HepG2 (cell line): Measurements from ENCODE around the gene UBXN1. TPM values are rescaled to one million over a fixed set of nuclear protein-coding genes. Genes with fewer than 3 reads are reported as not detected.

Source experiments
- CBX5 ChIP-seq: sonication (generic); formaldehyde crosslinking; IDR thresholded peaks from 2 replicates; pipeline ENCODE4 v1.4.0; 2020; ENCODE audit warnings: missing genetic modification reagents, borderline replicate concordance
- DNMT1 ChIP-seq: sonication (generic); formaldehyde crosslinking; IDR thresholded peaks from 2 replicates; pipeline ENCODE4 v1.5.1; 2020; ENCODE audit warnings: mild to moderate bottlenecking, missing genetic modification reagents
- GABPA ChIP-seq, 2 experiments: IDR thresholded peaks; 2 replicates each; pipeline ENCODE4 v1.6.1; 2011 to 2016; ENCODE audit warnings: low read depth in 2 of 2, low read length in 1 of 2, missing biosample characterization in 1 of 2, missing genetic modification characterization in 1 of 2
- GPN1 ChIP-seq: sonication (generic); formaldehyde crosslinking; IDR thresholded peaks from 2 replicates; pipeline ENCODE4 v1.5.1; 2020; ENCODE audit warnings: missing genetic modification reagents, borderline replicate concordance
- HES4 ChIP-seq: sonication (generic); formaldehyde crosslinking; IDR thresholded peaks from 2 replicates; pipeline ENCODE4 v1.9.0; 2021; ENCODE audit warnings: mild to moderate bottlenecking, missing genetic modification reagents, borderline replicate concordance
- NAIF1 ChIP-seq: sonication (generic); formaldehyde crosslinking; IDR thresholded peaks from 2 replicates; pipeline ENCODE4 v1.5.0; 2020; ENCODE audit warnings: mild to moderate bottlenecking, missing genetic modification reagents, borderline replicate concordance
- POLR2A ChIP-seq, 2 experiments: IDR thresholded peaks; 2 replicates each; pipeline ENCODE4 v1.6.1; 2011; ENCODE audit warnings: low read depth in 2 of 2, low read length in 2 of 2, mild to moderate bottlenecking in 1 of 2, moderate library complexity in 1 of 2; ENCODE audit not compliant: insufficient read depth in 1 of 2
- POLR2AphosphoS5 ChIP-seq: IDR thresholded peaks from 2 replicates; pipeline ENCODE4 v1.6.1; 2012; ENCODE audit warnings: low read depth, low read length
- SIN3A ChIP-seq: IDR thresholded peaks from 2 replicates; pipeline ENCODE4 v1.6.1; 2011; ENCODE audit warnings: low read depth, mild to moderate bottlenecking, control low read depth, low read length, borderline replicate concordance
- SP4 ChIP-seq: sonication (generic); formaldehyde crosslinking; IDR thresholded peaks from 2 replicates; pipeline ENCODE4 v1.8.1; 2023; ENCODE audit warnings: mild to moderate bottlenecking, missing genetic modification reagents
- XRCC5 ChIP-seq: fragments of 200-400 bp; formaldehyde crosslinking; optimal IDR thresholded peaks from 2 replicates; pipeline ENCODE3; 2017; ENCODE audit warnings: mild to moderate bottlenecking, low read length
- ZBTB8A ChIP-seq: sonication (generic); formaldehyde crosslinking; IDR thresholded peaks from 2 replicates; pipeline ENCODE4 v1.4.0; 2020; ENCODE audit warnings: mild to moderate bottlenecking, low read depth, missing genetic modification reagents, borderline replicate concordance
- ZNF768 ChIP-seq: sonication (generic); formaldehyde crosslinking; IDR thresholded peaks from 2 replicates; pipeline ENCODE4 v1.4.0; 2020; ENCODE audit warnings: missing genetic modification reagents
- ZSCAN25 ChIP-seq: sonication (generic); formaldehyde crosslinking; IDR thresholded peaks from 2 replicates; pipeline ENCODE4 v1.8.0; 2022; ENCODE audit warnings: mild to moderate bottlenecking, missing genetic modification reagents
- polyA plus RNA-seq, 8 experiments: library from polyadenylated mRNA; depleted of rRNA in 3 of 8; stranded (reverse) in 7 of 8; unstranded in 1 of 8; fragments of >200 nt; fragmentation: Illumina TruSeq in 4 of 8; extraction: Trizol in 4 of 8; gene quantifications; 2 replicates each; pipeline versions ENCODE4 v1.2.1 to v1.2.3, GENCODE V29; 2011 to 2016; ENCODE audit warnings: low read depth in 4 of 8, missing spikeins in 1 of 8, mixed read lengths in 1 of 8; ENCODE audit not compliant: insufficient read depth in 1 of 8
- total RNA-seq, 5 experiments: library from RNA; depleted of rRNA; stranded (reverse); fragments of >200 nt; fragmentation: Illumina TruSeq; extraction: Trizol; gene quantifications; 2 replicates each; pipeline ENCODE4 v1.2.3, GENCODE V29; 2016; ENCODE audit warnings: low read depth in 1 of 5
- TF ChIP-seq, protein P1 (sequence below), 2 experiments: IDR thresholded peaks; 2 replicates each; pipeline ENCODE4 v1.6.1; 2011 to 2012; ENCODE audit warnings: low read length in 2 of 2, borderline replicate concordance in 1 of 2, low read depth in 1 of 2, mild to moderate bottlenecking in 1 of 2, moderate library complexity in 1 of 2
- TF ChIP-seq, protein P2 (sequence below), 2 experiments: sonication (generic) in 1 of 2; formaldehyde crosslinking in 1 of 2; IDR thresholded peaks; 2 replicates each; pipeline versions ENCODE4 v1.4.0 to v1.6.1; 2018 to 2020; ENCODE audit warnings: missing genetic modification reagents in 2 of 2, borderline replicate concordance in 1 of 2, low read depth in 1 of 2, mild to moderate bottlenecking in 1 of 2, missing biosample characterization in 1 of 2
- TF ChIP-seq, protein P3 (sequence below), 2 experiments: fragments of 450-650 bp in 1 of 2; sonication (generic) in 1 of 2; formaldehyde crosslinking; IDR thresholded peaks; 2 replicates each; pipeline versions ENCODE4 v1.5.0 to v1.8.0; 2020 to 2022; ENCODE audit warnings: mild to moderate bottlenecking in 1 of 2, missing genetic modification reagents in 1 of 2
- TF ChIP-seq, protein P4 (sequence below): sonication (generic); formaldehyde crosslinking; IDR thresholded peaks from 2 replicates; pipeline ENCODE4 v1.4.0; 2020; ENCODE audit warnings: missing genetic modification reagents

The UBXN1 gene
- total and polyA plus RNA-seq, 2 of the 13 experiments (the other 11 are each of a cell fraction or from before 2014, with no cell fraction given): 47.5 to 52.4 TPM

DNA sequence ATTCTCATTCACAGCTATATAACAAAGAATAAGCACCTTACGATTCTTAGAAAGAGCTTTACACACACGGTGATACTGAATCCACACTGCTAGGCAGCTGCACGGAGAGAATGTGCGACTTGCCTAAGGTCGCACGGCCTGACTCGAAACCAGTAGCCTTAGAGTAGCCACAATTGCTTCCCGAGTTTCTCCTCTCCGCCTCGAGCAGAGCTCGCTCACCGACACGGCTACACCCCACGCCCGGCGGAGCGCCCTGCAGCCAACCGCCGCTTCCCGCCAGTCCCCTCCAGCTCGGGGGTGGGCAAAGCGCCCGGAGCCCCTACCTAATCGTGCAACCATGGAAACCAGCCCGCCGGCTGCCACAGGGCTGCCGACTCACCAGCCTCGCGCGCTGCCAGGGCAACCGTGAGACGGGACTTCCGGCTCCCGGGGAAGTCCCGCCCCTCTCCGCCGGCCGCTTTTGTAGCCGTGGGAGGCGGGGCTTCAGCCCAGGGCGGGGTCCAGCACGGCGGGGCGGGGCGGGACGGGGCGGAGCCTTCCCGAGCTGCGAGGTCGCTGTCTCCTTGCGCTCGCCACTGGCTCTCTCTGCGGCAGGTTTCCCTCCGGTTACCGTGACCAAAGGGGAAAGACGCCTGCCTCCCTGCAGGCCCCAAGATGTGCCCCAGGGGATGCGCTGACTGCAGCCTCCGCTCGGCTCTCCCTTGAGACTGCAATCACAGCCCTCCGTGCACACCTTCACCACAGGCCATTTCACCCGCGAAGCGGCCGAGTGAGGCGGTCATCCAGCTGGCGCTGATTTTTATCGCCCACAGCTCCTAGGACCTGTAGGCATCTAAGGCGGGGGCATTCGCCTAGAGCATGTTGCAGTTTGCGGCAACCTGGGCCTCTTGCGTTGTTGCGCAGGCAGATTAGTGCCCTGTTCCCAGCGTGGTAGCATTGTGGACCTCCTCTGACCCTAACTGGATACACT is 27.3 kb upstream of the UBXN1 start (continued):
- TF ChIP-seq ZBTB8A (no peak), DNMT1 (no peak), HES4 (CRISPR knock-in tag) (0 out of 2 replicates have a peak, but pooled peaks have one; percentile 31), ZNF768 (CRISPR knock-in tag) (peak; percentile 17; the same call in 1 of the 2 replicates), SIN3A (peak; percentile 86; the same call in 1 of the 2 replicates), GABPA (IDR thresholded peaks at IDR 0.05; ENCODE audit: low read depth, low read length) (peak; percentile 83), GABPA (CRISPR knock-in tag; IDR thresholded peaks at IDR 0.05; ENCODE audit: low read depth) (peak; percentile 88), ZSCAN25 (peak; percentile 66; the same call in 1 of the 2 replicates), NAIF1 (CRISPR knock-in tag) (no peak), POLR2AphosphoS5 (peak; percentile 66), POLR2A (IDR thresholded peaks at IDR 0.05; ENCODE audit: insufficient read depth in 1 of 2, low read depth in 2 of 2, low read length in 2 of 2) (peak in 1 of 2 experiments; percentile 74; a peak in 2 of 4 replicates), CBX5 (peak; percentile 26; the same call in 1 of the 2 replicates), GPN1 (CRISPR knock-in tag) (no peak), SP4 (CRISPR knock-in tag) (peak; percentile 79), XRCC5 (peak; percentile 35)
- TF ChIP-seq, protein P1, sequence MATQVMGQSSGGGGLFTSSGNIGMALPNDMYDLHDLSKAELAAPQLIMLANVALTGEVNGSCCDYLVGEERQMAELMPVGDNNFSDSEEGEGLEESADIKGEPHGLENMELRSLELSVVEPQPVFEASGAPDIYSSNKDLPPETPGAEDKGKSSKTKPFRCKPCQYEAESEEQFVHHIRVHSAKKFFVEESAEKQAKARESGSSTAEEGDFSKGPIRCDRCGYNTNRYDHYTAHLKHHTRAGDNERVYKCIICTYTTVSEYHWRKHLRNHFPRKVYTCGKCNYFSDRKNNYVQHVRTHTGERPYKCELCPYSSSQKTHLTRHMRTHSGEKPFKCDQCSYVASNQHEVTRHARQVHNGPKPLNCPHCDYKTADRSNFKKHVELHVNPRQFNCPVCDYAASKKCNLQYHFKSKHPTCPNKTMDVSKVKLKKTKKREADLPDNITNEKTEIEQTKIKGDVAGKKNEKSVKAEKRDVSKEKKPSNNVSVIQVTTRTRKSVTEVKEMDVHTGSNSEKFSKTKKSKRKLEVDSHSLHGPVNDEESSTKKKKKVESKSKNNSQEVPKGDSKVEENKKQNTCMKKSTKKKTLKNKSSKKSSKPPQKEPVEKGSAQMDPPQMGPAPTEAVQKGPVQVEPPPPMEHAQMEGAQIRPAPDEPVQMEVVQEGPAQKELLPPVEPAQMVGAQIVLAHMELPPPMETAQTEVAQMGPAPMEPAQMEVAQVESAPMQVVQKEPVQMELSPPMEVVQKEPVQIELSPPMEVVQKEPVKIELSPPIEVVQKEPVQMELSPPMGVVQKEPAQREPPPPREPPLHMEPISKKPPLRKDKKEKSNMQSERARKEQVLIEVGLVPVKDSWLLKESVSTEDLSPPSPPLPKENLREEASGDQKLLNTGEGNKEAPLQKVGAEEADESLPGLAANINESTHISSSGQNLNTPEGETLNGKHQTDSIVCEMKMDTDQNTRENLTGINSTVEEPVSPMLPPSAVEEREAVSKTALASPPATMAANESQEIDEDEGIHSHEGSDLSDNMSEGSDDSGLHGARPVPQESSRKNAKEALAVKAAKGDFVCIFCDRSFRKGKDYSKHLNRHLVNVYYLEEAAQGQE (IDR thresholded peaks at IDR 0.05; ENCODE audit: borderline replicate concordance in 1 of 2, low read depth in 1 of 2, low read length in 2 of 2): peak in 1 of 2 experiments; percentile 36; a peak in 1 of 4 replicates
- TF ChIP-seq, protein P2, sequence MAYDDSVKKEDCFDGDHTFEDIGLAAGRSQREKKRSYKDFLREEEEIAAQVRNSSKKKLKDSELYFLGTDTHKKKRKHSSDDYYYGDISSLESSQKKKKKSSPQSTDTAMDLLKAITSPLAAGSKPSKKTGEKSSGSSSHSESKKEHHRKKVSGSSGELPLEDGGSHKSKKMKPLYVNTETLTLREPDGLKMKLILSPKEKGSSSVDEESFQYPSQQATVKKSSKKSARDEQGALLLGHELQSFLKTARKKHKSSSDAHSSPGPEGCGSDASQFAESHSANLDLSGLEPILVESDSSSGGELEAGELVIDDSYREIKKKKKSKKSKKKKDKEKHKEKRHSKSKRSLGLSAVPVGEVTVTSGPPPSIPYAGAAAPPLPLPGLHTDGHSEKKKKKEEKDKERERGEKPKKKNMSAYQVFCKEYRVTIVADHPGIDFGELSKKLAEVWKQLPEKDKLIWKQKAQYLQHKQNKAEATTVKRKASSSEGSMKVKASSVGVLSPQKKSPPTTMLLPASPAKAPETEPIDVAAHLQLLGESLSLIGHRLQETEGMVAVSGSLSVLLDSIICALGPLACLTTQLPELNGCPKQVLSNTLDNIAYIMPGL (CRISPR knock-in tag; IDR thresholded peaks at IDR 0.05; ENCODE audit: borderline replicate concordance in 1 of 2, low read depth in 1 of 2): peak in 1 of 2 experiments; percentile 17; a peak in 1 of 4 replicates
- TF ChIP-seq, protein P3, sequence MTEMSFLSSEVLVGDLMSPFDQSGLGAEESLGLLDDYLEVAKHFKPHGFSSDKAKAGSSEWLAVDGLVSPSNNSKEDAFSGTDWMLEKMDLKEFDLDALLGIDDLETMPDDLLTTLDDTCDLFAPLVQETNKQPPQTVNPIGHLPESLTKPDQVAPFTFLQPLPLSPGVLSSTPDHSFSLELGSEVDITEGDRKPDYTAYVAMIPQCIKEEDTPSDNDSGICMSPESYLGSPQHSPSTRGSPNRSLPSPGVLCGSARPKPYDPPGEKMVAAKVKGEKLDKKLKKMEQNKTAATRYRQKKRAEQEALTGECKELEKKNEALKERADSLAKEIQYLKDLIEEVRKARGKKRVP (CRISPR knock-in tag; IDR thresholded peaks at IDR 0.05): no peak
- TF ChIP-seq, protein P4, sequence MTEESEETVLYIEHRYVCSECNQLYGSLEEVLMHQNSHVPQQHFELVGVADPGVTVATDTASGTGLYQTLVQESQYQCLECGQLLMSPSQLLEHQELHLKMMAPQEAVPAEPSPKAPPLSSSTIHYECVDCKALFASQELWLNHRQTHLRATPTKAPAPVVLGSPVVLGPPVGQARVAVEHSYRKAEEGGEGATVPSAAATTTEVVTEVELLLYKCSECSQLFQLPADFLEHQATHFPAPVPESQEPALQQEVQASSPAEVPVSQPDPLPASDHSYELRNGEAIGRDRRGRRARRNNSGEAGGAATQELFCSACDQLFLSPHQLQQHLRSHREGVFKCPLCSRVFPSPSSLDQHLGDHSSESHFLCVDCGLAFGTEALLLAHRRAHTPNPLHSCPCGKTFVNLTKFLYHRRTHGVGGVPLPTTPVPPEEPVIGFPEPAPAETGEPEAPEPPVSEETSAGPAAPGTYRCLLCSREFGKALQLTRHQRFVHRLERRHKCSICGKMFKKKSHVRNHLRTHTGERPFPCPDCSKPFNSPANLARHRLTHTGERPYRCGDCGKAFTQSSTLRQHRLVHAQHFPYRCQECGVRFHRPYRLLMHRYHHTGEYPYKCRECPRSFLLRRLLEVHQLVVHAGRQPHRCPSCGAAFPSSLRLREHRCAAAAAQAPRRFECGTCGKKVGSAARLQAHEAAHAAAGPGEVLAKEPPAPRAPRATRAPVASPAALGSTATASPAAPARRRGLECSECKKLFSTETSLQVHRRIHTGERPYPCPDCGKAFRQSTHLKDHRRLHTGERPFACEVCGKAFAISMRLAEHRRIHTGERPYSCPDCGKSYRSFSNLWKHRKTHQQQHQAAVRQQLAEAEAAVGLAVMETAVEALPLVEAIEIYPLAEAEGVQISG (CRISPR knock-in tag): peak; percentile 49; the same call in 1 of the 2 replicates
